Measurements from ENCODE around the gene CFAP47.

DNA sequence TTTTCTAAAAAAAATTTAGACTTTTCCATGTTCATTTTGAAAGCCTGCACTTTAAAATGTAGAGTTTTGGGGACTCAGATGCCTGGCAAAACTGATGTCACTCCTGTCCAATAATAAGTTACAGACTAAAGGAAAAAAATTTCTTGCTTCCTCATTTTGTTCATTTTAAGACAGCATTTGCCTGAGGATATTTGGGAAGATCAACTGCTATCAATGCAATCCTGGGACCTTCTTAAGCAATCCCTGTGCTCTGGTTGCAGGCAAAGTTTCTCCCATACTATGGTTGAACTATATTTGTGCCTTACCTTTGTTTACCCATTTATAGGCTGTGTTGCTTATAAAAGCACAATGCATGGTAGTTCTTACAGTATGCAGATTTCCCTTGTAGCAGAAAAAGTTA lies 280.4 kb downstream of the CFAP47 start:
- TF ChIP-seq, protein P1, sequence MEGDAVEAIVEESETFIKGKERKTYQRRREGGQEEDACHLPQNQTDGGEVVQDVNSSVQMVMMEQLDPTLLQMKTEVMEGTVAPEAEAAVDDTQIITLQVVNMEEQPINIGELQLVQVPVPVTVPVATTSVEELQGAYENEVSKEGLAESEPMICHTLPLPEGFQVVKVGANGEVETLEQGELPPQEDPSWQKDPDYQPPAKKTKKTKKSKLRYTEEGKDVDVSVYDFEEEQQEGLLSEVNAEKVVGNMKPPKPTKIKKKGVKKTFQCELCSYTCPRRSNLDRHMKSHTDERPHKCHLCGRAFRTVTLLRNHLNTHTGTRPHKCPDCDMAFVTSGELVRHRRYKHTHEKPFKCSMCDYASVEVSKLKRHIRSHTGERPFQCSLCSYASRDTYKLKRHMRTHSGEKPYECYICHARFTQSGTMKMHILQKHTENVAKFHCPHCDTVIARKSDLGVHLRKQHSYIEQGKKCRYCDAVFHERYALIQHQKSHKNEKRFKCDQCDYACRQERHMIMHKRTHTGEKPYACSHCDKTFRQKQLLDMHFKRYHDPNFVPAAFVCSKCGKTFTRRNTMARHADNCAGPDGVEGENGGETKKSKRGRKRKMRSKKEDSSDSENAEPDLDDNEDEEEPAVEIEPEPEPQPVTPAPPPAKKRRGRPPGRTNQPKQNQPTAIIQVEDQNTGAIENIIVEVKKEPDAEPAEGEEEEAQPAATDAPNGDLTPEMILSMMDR (conservative IDR thresholded peaks at IDR 0.05; ENCODE audit: low read depth, low read length) = no peak
- TF ChIP-seq POLR2A (IDR thresholded peaks at IDR 0.05; ENCODE audit: low read depth, low read length) (no peak), RFX5 (IDR thresholded peaks at IDR 0.05; ENCODE audit: low read depth, low read length) (no peak), FOS (IDR thresholded peaks at IDR 0.05; ENCODE audit: low read depth, low read length) (no peak), MAZ (IDR thresholded peaks at IDR 0.05; ENCODE audit: borderline replicate concordance, low read depth, low read length) (no peak), RAD21 (IDR thresholded peaks at IDR 0.05; ENCODE audit: low read length) (no peak), SMC3 (IDR thresholded peaks at IDR 0.05; ENCODE audit: low read depth, low read length) (no peak), MAFK (IDR thresholded peaks at IDR 0.05; ENCODE audit: low read depth, low read length) (no peak), MXI1 (IDR thresholded peaks at IDR 0.05; ENCODE audit: borderline replicate concordance, low read depth, low read length) (no peak), CHD1 (IDR thresholded peaks at IDR 0.05; ENCODE audit: low read depth, low read length) (no peak), CEBPB (IDR thresholded peaks at IDR 0.05; ENCODE audit: low read depth, low read length) (no peak)
- TF ChIP-seq, protein P2, sequence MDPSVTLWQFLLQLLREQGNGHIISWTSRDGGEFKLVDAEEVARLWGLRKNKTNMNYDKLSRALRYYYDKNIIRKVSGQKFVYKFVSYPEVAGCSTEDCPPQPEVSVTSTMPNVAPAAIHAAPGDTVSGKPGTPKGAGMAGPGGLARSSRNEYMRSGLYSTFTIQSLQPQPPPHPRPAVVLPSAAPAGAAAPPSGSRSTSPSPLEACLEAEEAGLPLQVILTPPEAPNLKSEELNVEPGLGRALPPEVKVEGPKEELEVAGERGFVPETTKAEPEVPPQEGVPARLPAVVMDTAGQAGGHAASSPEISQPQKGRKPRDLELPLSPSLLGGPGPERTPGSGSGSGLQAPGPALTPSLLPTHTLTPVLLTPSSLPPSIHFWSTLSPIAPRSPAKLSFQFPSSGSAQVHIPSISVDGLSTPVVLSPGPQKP (IDR thresholded peaks at IDR 0.05; ENCODE audit: borderline replicate concordance, low read depth, low read length) = no peak

Measured in IMR-90 (cell line).